ENCODE measurements around the gene PEAK3. TPM values are rescaled to one million over a fixed set of nuclear protein-coding genes. Genes with fewer than 3 reads are reported as not detected.
A peak's percentile ranks its signal among the peaks of the same experiment; 100 is the strongest.

The PEAK3 gene
- total and polyA plus RNA-seq, 7 donors = under 0.01 to 0.82 (median 0.55) TPM

DNA sequence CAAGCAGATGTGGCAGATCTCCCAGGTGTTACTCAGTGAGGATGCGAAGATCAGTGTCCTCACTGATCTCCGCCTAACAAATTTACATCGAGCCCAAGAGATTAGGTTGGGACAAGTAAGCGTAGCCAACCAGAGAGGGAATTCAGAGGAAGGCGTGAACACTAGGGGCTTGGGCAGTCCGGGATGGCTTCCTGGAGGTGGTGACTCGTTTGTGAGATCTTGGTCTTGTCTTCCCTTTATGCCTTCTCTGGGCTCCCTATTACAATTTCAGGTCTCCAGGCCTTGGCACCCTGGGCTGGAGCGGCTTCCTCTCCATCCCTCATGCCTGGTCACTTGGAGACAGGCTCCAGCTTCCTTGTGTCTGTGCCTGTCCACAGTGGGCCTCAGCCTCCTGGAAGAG, 39.2 kb downstream of the PEAK3 start:
- DNase-seq = no peak

DNA sequence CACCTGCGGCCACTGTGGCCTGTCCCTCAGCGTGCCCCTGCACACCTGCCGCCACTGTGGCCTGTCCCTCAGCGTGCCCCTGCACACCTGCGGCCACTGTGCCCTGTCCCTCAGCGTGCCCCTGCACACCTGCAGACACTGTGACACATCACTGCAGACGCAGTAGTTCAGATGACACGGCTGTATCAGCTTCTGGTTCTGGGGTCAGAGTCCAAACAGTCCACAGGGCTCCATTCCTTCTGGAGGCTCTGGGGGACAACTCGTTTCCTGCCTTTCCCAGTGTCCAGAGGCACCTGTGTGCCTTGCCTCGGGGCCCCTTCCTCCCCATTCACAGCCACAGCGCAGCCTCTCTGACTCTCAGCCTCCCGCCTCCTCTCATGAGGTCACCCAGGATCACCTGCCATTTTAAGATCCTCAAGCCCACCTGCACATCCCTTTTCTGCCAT, 39.9 kb downstream of the PEAK3 start:
- Histone ChIP-seq H3K4me1 (peaks cover 0 to 75% (median 60%) of the 10 kb centered on the region in 4 donors), H3K4me3 (no peak overlapping the region), H3K27ac (no peak overlapping the region), H3K36me3 (peaks cover 34 to 42% (median 40%) of the 10 kb centered on the region in 4 donors), H3K9me3 (no peaks in the 10 kb centered on the region), H3K27me3 (no peaks in the 10 kb centered on the region)
- intact Hi-C loops (cut with DNase I) = no loop called here
- TF ChIP-seq, protein P1, sequence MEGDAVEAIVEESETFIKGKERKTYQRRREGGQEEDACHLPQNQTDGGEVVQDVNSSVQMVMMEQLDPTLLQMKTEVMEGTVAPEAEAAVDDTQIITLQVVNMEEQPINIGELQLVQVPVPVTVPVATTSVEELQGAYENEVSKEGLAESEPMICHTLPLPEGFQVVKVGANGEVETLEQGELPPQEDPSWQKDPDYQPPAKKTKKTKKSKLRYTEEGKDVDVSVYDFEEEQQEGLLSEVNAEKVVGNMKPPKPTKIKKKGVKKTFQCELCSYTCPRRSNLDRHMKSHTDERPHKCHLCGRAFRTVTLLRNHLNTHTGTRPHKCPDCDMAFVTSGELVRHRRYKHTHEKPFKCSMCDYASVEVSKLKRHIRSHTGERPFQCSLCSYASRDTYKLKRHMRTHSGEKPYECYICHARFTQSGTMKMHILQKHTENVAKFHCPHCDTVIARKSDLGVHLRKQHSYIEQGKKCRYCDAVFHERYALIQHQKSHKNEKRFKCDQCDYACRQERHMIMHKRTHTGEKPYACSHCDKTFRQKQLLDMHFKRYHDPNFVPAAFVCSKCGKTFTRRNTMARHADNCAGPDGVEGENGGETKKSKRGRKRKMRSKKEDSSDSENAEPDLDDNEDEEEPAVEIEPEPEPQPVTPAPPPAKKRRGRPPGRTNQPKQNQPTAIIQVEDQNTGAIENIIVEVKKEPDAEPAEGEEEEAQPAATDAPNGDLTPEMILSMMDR (IDR thresholded peaks at IDR 0.05) = no peak
- no peak for TF ChIP-seq POLR2A (IDR thresholded peaks at IDR 0.05)
- TF ChIP-seq EP300 (IDR thresholded peaks at IDR 0.05) = no peak
- TF ChIP-seq POLR2AphosphoS5 (IDR thresholded peaks at IDR 0.05) = no peak
- 44 to 78% methylated on average over 12 of the region's 12 CpGs for WGBS, 2 donors
- DNase-seq = no peak

More for the DNA sequence above, 39.2 kb downstream of the PEAK3 start:
- no peak overlapping the region for H3K27ac ChIP-seq
- H3K36me3 ChIP-seq = peaks cover 38 to 49% (median 47%) of the 10 kb centered on the region in 4 donors
- 86 to 93% methylated on average over 8 of the region's 8 CpGs for WGBS, 2 donors
- H3K27me3 ChIP-seq = no peaks in the 10 kb centered on the region
- intact Hi-C loops (cut with DNase I) = no loop called here
- peaks cover 0 to 69% (median 53%) of the 10 kb centered on the region in 4 donors for H3K4me1 ChIP-seq
- TF ChIP-seq EP300 (IDR thresholded peaks at IDR 0.05) (no peak), POLR2A (IDR thresholded peaks at IDR 0.05) (no peak), POLR2AphosphoS5 (IDR thresholded peaks at IDR 0.05) (no peak)
- TF ChIP-seq, protein P1 (IDR thresholded peaks at IDR 0.05) = no peak
- H3K9me3 ChIP-seq = no peaks in the 10 kb centered on the region
- no peak overlapping the region for H3K4me3 ChIP-seq

- no peak for DNase-seq
- Histone ChIP-seq H3K27me3 (no peaks in the 10 kb centered on the region), H3K4me1 (peaks cover 0 to 72% (median 61%) of the 10 kb centered on the region in 4 donors), H3K4me3 (peak overlapping the region in 1 of 4 donors; percentile 46), H3K27ac (peak overlapping the region in 3 of 4 donors; percentile 53 to 65 (median 57)), H3K9me3 (no peaks in the 10 kb centered on the region), H3K36me3 (peaks cover 24 to 32% (median 30%) of the 10 kb centered on the region in 4 donors)
- intact Hi-C loops (cut with DNase I) = no loop called here
- 71 to 76% methylated on average over 41 of the region's 41 CpGs for WGBS, 2 donors
- TF ChIP-seq POLR2A (IDR thresholded peaks at IDR 0.05) (no peak), EP300 (IDR thresholded peaks at IDR 0.05) (no peak), POLR2AphosphoS5 (IDR thresholded peaks at IDR 0.05) (no peak)
- TF ChIP-seq, protein P1 (IDR thresholded peaks at IDR 0.05) = no peak
Observed at GRCh38 chr19:2240881-2241760, 40.9 kb downstream of the PEAK3 start.

DNA sequence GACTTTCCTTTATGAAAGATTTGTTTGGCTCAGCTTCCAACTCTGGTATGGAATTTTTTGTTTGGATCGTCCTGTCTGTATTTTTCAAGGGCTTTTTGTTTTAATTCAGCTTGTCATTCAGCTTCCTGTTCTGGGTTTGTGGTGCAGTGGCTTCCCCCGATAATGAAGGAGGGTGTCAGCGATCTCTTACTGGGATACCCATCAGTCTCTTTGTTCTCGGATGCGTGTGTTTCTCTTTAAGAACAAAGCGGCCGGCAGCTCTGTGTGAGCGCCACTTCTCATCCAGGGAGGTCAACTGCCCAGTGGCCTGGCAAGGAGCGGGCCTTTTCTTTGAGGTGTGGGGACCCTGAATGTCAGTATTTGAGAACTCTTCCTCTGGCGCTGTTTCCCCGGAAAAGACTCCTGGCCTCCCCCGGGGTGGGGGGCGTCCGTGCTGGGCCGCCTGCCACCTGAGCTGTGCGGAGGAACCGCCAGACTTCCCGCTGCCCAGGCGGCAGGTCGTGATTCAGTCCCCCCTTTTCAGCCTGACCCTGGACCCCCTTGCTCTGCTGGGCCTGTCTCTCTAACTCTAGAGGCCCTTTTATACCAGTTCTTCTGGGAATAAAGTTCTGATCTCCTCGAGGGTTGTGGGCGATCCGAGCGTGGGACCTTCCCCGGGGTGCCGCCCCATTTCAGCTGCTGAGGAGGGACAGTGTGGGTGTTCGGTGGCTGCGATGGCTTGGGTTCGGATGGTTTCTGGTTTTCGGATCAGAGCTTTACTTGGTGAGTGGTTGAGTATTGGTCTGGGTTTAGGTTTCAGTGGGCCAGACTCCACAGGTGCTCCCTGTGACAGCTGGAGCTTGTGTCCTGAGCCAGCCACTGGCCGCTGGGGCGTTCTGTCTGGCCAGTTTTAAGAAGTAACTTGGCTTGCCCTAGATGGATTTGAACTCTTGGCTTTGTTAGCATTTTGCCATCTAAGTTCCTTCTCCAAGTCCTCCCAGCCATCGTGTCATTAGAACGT, 41.9 kb downstream of the PEAK3 start:
- Histone ChIP-seq H3K36me3 (peaks cover 14 to 22% (median 19%) of the 10 kb centered on the region in 4 donors), H3K27ac (peak overlapping the region; percentile 53 to 65 (median 58)), H3K4me1 (peaks cover 0 to 76% (median 65%) of the 10 kb centered on the region in 4 donors), H3K27me3 (no peaks in the 10 kb centered on the region), H3K4me3 (peak overlapping the region in 3 of 4 donors; percentile 29 to 46 (median 38)), H3K9me3 (no peaks in the 10 kb centered on the region)
- TF ChIP-seq POLR2AphosphoS5 (IDR thresholded peaks at IDR 0.05) (no peak), POLR2A (IDR thresholded peaks at IDR 0.05) (no peak), EP300 (IDR thresholded peaks at IDR 0.05) (no peak)
- TF ChIP-seq, protein P1 (IDR thresholded peaks at IDR 0.05) = no peak
- WGBS, 2 donors = 43 to 71% methylated on average over 34 of the region's 34 CpGs
- no peak for DNase-seq
- intact Hi-C loops (cut with DNase I) = no loop called here

All from sigmoid colon (tissue), 7 donors.